ENCODE data around the gene STAG1. TPM values are rescaled to one million over a fixed set of nuclear protein-coding genes. Genes with fewer than 3 reads are reported as not detected.
"Not testable (repeated sequence)": the region's sequence is repeated elsewhere in the genome, so short reads cannot be mapped to it uniquely, and the experiment has no call there.

STAG1 gene
- polyA plus RNA-seq, 4 donors, result 46.1 to 53.4 (median 50.0) TPM

- DNase-seq (ENCODE audit: low read depth in 4 of 4, low spot score in 2 of 4), result no peak
Observed at GRCh38 chr3:136346486-136346885, 405.7 kb downstream of the STAG1 start.

GRCh38 chr3:136343873-136344555 lies 408.2 kb downstream of the STAG1 start:
- no peak for DNase-seq (ENCODE audit: low read depth in 4 of 4, low spot score in 2 of 4)

- DNase-seq (ENCODE audit: low read depth in 4 of 4, low spot score in 2 of 4), result no peak
Observed at GRCh38 chr3:136343446-136343845, 408.7 kb downstream of the STAG1 start.

GRCh38 chr3:136336329-136337100 lies 415.7 kb downstream of the STAG1 start:
- no peak for DNase-seq (ENCODE audit: low read depth in 4 of 4, low spot score in 2 of 4)

- not testable (repeated sequence) for DNase-seq (ENCODE audit: low read depth in 4 of 4, low spot score in 2 of 4)
Observed at GRCh38 chr3:136334726-136335125, 417.5 kb downstream of the STAG1 start.

GRCh38 chr3:136334209-136334608 lies 418.0 kb downstream of the STAG1 start:
- no peak for DNase-seq (ENCODE audit: low read depth in 4 of 4, low spot score in 2 of 4)

- DNase-seq (ENCODE audit: low read depth in 4 of 4, low spot score in 2 of 4), result no peak
Observed at GRCh38 chr3:136332776-136333175, 419.4 kb downstream of the STAG1 start.

GRCh38 chr3:136332302-136332701 lies 419.9 kb downstream of the STAG1 start:
- DNase-seq (ENCODE audit: low read depth in 4 of 4, low spot score in 2 of 4), result no peak

- no peak for DNase-seq (ENCODE audit: low read depth in 4 of 4, low spot score in 2 of 4)
Observed at GRCh38 chr3:136330900-136331299, 421.3 kb downstream of the STAG1 start.

GRCh38 chr3:136329593-136329992 lies 422.6 kb downstream of the STAG1 start:
- DNase-seq (ENCODE audit: low read depth in 4 of 4, low spot score in 2 of 4), result no peak

- no peak for DNase-seq (ENCODE audit: low read depth in 4 of 4, low spot score in 2 of 4)
Observed at GRCh38 chr3:136327671-136328070, 424.5 kb downstream of the STAG1 start.

- DNase-seq (ENCODE audit: low read depth in 4 of 4, low spot score in 2 of 4), result no peak
Observed at GRCh38 chr3:136326316-136326715, 425.9 kb downstream of the STAG1 start.

- DNase-seq (ENCODE audit: low read depth in 4 of 4, low spot score in 2 of 4), result no peak
Observed at GRCh38 chr3:136311968-136312367, 440.2 kb downstream of the STAG1 start.

GRCh38 chr3:136311261-136311660 lies 440.9 kb downstream of the STAG1 start:
- DNase-seq (ENCODE audit: low read depth in 4 of 4, low spot score in 2 of 4), result no peak

- no peak for DNase-seq (ENCODE audit: low read depth in 4 of 4, low spot score in 2 of 4)
Observed at GRCh38 chr3:136305879-136306278, 446.3 kb downstream of the STAG1 start.

- DNase-seq (ENCODE audit: low read depth in 4 of 4, low spot score in 2 of 4), result no peak
Observed at GRCh38 chr3:136300444-136300843, 451.7 kb downstream of the STAG1 start.

GRCh38 chr3:136297826-136298225 lies 454.4 kb downstream of the STAG1 start:
- no peak for DNase-seq (ENCODE audit: low read depth in 4 of 4, low spot score in 2 of 4)

GRCh38 chr3:136296960-136297359 lies 455.2 kb downstream of the STAG1 start:
- no peak for DNase-seq (ENCODE audit: low read depth in 4 of 4, low spot score in 2 of 4)

- no peak for DNase-seq (ENCODE audit: low read depth in 4 of 4, low spot score in 2 of 4)
Observed at GRCh38 chr3:136294176-136294575, 458.0 kb downstream of the STAG1 start.

- DNase-seq (ENCODE audit: low read depth in 4 of 4, low spot score in 2 of 4), result no peak
Observed at GRCh38 chr3:136293279-136293678, 458.9 kb downstream of the STAG1 start.

GRCh38 chr3:136292500-136292899 lies 459.7 kb downstream of the STAG1 start:
- DNase-seq (ENCODE audit: low read depth in 4 of 4, low spot score in 2 of 4), result no peak

GRCh38 chr3:136291302-136291701 lies 460.9 kb downstream of the STAG1 start:
- no peak for DNase-seq (ENCODE audit: low read depth in 4 of 4, low spot score in 2 of 4)
